Liver (tissue), 9 donors: ENCODE results near the gene CACNA1S. TPM values are rescaled to one million over a fixed set of nuclear protein-coding genes. Genes with fewer than 3 reads are reported as not detected.

Experiments used
- DNase-seq: peaks from one replicate; pipeline ENCODE4 v3.0.0-alpha.2; 2017; ENCODE audit warnings: low spot score
- H3K27ac ChIP-seq, 2 donors: one replicate each; pipeline ENCODE4 v1.7.0; 2013; ENCODE audit warnings: inconsistent platforms in 2 of 2, low read length in 2 of 2, control low read depth in 1 of 2, low read depth in 1 of 2, mild to moderate bottlenecking in 1 of 2
- H3K27me3 ChIP-seq, 4 donors: one replicate each; pipeline versions ENCODE4 v1.6.1 to v1.7.0; 2013; ENCODE audit warnings: low read length in 3 of 4, inconsistent platforms in 1 of 4, mild to moderate bottlenecking in 1 of 4, moderate library complexity in 1 of 4; ENCODE audit not compliant: control insufficient read depth in 4 of 4, insufficient read depth in 4 of 4
- H3K36me3 ChIP-seq, 4 donors: one replicate each; pipeline versions ENCODE4 v1.6.1 to v1.7.0; 2013; ENCODE audit warnings: low read length in 3 of 4, mild to moderate bottlenecking in 3 of 4, low read depth in 1 of 4, moderate library complexity in 1 of 4; ENCODE audit not compliant: control insufficient read depth in 4 of 4, insufficient read depth in 3 of 4
- H3K4me1 ChIP-seq, 4 donors: one replicate each; pipeline versions ENCODE4 v1.6.1 to v1.7.0; 2013; ENCODE audit warnings: low read length in 3 of 4, mild to moderate bottlenecking in 3 of 4, moderate library complexity in 1 of 4; ENCODE audit not compliant: control insufficient read depth in 4 of 4, insufficient read depth in 4 of 4
- H3K4me3 ChIP-seq, 3 donors: one replicate each; pipeline versions ENCODE4 v1.6.1 to v1.7.0; 2013; ENCODE audit warnings: low read length in 3 of 3, control low read depth in 1 of 3, low read depth in 1 of 3, mild to moderate bottlenecking in 1 of 3
- H3K9ac ChIP-seq, 2 donors: one replicate each; pipeline ENCODE4 v1.7.0; 2013; ENCODE audit warnings: low read length in 2 of 2, mild to moderate bottlenecking in 2 of 2, moderate library complexity in 2 of 2, control low read depth in 1 of 2, low read depth in 1 of 2
- H3K9me3 ChIP-seq, 4 donors: one replicate each; pipeline versions ENCODE4 v1.6.1 to v1.7.0; 2013; ENCODE audit warnings: low read length in 3 of 4; ENCODE audit not compliant: control insufficient read depth in 4 of 4
- ATF3 ChIP-seq: IDR thresholded peaks from 2 replicates; pipeline ENCODE4 v1.6.1; 2016; ENCODE audit warnings: antibody characterized with exemption
- FOXA2 ChIP-seq: IDR thresholded peaks from 2 replicates; pipeline ENCODE4 v1.6.1; 2016; ENCODE audit warnings: antibody characterized with exemption
- GABPA ChIP-seq, 2 donors: IDR thresholded peaks in 1 of 2; conservative IDR thresholded peaks in 1 of 2; 2 replicates each; pipeline ENCODE4 v1.6.1; 2016; ENCODE audit warnings: antibody characterized with exemption in 2 of 2, mild to moderate bottlenecking in 1 of 2, moderate library complexity in 1 of 2
- HNF4A ChIP-seq, 2 donors: conservative IDR thresholded peaks; 2 replicates each; pipeline ENCODE4 v1.6.1; 2016; ENCODE audit warnings: antibody characterized with exemption in 2 of 2, mild to moderate bottlenecking in 2 of 2
- HNF4G ChIP-seq: IDR thresholded peaks from 2 replicates; pipeline ENCODE4 v1.6.1; 2016; ENCODE audit warnings: antibody characterized with exemption
- JUND ChIP-seq, 2 donors: IDR thresholded peaks; 2 replicates each; pipeline ENCODE4 v1.6.1; 2016; ENCODE audit warnings: antibody characterized with exemption in 2 of 2
- NR2F2 ChIP-seq: IDR thresholded peaks from 2 replicates; pipeline ENCODE4 v1.6.1; 2016; ENCODE audit warnings: antibody characterized with exemption
- RAD21 ChIP-seq, 2 donors: IDR thresholded peaks; 2 replicates each; pipeline ENCODE4 v1.6.1; 2016; ENCODE audit warnings: antibody characterized with exemption in 2 of 2, mild to moderate bottlenecking in 2 of 2
- REST ChIP-seq: IDR thresholded peaks from 2 replicates; pipeline ENCODE4 v1.6.1; 2016; ENCODE audit warnings: antibody characterized with exemption, mild to moderate bottlenecking
- RXRA ChIP-seq, 2 donors: IDR thresholded peaks; 2 replicates each; pipeline ENCODE4 v1.6.1; 2017 to 2018; ENCODE audit warnings: antibody characterized with exemption in 2 of 2, mild to moderate bottlenecking in 1 of 2
- SP1 ChIP-seq: IDR thresholded peaks from 2 replicates; pipeline ENCODE4 v1.6.1; 2018; ENCODE audit warnings: antibody characterized with exemption, mild to moderate bottlenecking
- TAF1 ChIP-seq: conservative IDR thresholded peaks from 2 replicates; pipeline ENCODE4 v1.6.1; 2016; ENCODE audit warnings: antibody characterized with exemption, mild to moderate bottlenecking
- YY1 ChIP-seq: IDR thresholded peaks from 2 replicates; pipeline ENCODE4 v1.6.1; 2016; ENCODE audit warnings: antibody characterized with exemption, mild to moderate bottlenecking
- WGBS: extraction: QIAGEN DNeasy Blood & Tissue Kit; methylation state at CpG from one replicate; pipeline ENCODE4 v1.1.7; 2013; 5-methylcytosine and 5-hydroxymethylcytosine counted together
- polyA plus RNA-seq, 2 donors: library from polyadenylated mRNA; stranded (reverse) in 1 of 2; unstranded in 1 of 2; fragments of 200-250 nt in 1 of 2; fragments of >200 nt in 1 of 2; fragmentation: Nextera tagmentation in 1 of 2; extraction: Ambion mirVana in 1 of 2; gene quantifications; one replicate each; pipeline versions ENCODE4 v1.2.1 to v1.2.3, GENCODE V29; 2013 to 2015
- total RNA-seq, 2 donors: library from RNA; depleted of rRNA; stranded (reverse); fragments of >200 nt; gene quantifications; one replicate each; pipeline ENCODE4 v1.2.3, GENCODE V29; 2014
- TF ChIP-seq, protein P1 (sequence below): IDR thresholded peaks from 2 replicates; pipeline ENCODE4 v1.6.1; 2016; ENCODE audit warnings: antibody characterized with exemption
- TF ChIP-seq, protein P2 (sequence below): fragments of 150-350 bp; IDR thresholded peaks from 2 replicates; pipeline ENCODE4 v1.5.1; 2017; ENCODE audit warnings: improper control_type of control experiment, low read depth, low read length; ENCODE audit not compliant: missing input control
- donor health status: healthy.
- donor health status: healthy.
- donor health status: healthy.
- donor health status: healthy.
- donor health status: healthy.

The CACNA1S gene
- total and polyA plus RNA-seq, 4 donors, result under 0.01 to 0.33 TPM; not detected in 2

GRCh38 chr1:201049248-201049831, 62.9 kb downstream of the CACNA1S start:
- Histone ChIP-seq H3K4me3 (no peak overlapping the region), H3K27me3 (no peaks in the 10 kb centered on the region), H3K4me1 (peaks cover 0 to 3% (median 0%) of the 10 kb centered on the region in 4 donors), H3K27ac (no peak overlapping the region), H3K36me3 (no peaks in the 10 kb centered on the region), H3K9me3 (no peaks in the 10 kb centered on the region), H3K9ac (no peak overlapping the region)
- DNase-seq, result no peak
- 88% methylated on average over 5 of the region's 5 CpGs for WGBS
- TF ChIP-seq RXRA (IDR thresholded peaks at IDR 0.05) (no peak), GABPA (IDR thresholded peaks at IDR 0.05 in 1 of 2, conservative IDR thresholded peaks at IDR 0.05 in 1 of 2) (no peak), JUND (IDR thresholded peaks at IDR 0.05) (no peak), NR2F2 (no peak), YY1 (no peak)
- TF ChIP-seq, protein P1, sequence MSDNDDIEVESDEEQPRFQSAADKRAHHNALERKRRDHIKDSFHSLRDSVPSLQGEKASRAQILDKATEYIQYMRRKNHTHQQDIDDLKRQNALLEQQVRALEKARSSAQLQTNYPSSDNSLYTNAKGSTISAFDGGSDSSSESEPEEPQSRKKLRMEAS, result no peak

- no peak for DNase-seq
- no peak overlapping the region for H3K4me3 ChIP-seq
- no peak overlapping the region for H3K27ac ChIP-seq
- H3K27me3 ChIP-seq, result no peaks in the 10 kb centered on the region
- no peaks in the 10 kb centered on the region for H3K36me3 ChIP-seq
- no peak overlapping the region for H3K9ac ChIP-seq
- 91% methylated on average over 13 of the region's 13 CpGs for WGBS
- TF ChIP-seq RXRA (IDR thresholded peaks at IDR 0.05) (no peak), GABPA (IDR thresholded peaks at IDR 0.05 in 1 of 2, conservative IDR thresholded peaks at IDR 0.05 in 1 of 2) (no peak), RAD21 (IDR thresholded peaks at IDR 0.05) (no peak), ATF3 (no peak), TAF1 (no peak), FOXA2 (no peak), NR2F2 (no peak), HNF4G (no peak), HNF4A (conservative IDR thresholded peaks at IDR 0.05) (no peak), JUND (IDR thresholded peaks at IDR 0.05) (no peak), REST (no peak), SP1 (no peak)
- TF ChIP-seq, protein P2, sequence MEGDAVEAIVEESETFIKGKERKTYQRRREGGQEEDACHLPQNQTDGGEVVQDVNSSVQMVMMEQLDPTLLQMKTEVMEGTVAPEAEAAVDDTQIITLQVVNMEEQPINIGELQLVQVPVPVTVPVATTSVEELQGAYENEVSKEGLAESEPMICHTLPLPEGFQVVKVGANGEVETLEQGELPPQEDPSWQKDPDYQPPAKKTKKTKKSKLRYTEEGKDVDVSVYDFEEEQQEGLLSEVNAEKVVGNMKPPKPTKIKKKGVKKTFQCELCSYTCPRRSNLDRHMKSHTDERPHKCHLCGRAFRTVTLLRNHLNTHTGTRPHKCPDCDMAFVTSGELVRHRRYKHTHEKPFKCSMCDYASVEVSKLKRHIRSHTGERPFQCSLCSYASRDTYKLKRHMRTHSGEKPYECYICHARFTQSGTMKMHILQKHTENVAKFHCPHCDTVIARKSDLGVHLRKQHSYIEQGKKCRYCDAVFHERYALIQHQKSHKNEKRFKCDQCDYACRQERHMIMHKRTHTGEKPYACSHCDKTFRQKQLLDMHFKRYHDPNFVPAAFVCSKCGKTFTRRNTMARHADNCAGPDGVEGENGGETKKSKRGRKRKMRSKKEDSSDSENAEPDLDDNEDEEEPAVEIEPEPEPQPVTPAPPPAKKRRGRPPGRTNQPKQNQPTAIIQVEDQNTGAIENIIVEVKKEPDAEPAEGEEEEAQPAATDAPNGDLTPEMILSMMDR, result no peak
- TF ChIP-seq, protein P1, result no peak
- H3K9me3 ChIP-seq, result no peaks in the 10 kb centered on the region
- H3K4me1 ChIP-seq, result no peaks in the 10 kb centered on the region
These were observed 63.7 kb downstream of the CACNA1S start for GRCh38 chr1:201048521-201048920.
